Measurements from ENCODE around the gene SLC12A7.

Gene SLC12A7

DNA sequence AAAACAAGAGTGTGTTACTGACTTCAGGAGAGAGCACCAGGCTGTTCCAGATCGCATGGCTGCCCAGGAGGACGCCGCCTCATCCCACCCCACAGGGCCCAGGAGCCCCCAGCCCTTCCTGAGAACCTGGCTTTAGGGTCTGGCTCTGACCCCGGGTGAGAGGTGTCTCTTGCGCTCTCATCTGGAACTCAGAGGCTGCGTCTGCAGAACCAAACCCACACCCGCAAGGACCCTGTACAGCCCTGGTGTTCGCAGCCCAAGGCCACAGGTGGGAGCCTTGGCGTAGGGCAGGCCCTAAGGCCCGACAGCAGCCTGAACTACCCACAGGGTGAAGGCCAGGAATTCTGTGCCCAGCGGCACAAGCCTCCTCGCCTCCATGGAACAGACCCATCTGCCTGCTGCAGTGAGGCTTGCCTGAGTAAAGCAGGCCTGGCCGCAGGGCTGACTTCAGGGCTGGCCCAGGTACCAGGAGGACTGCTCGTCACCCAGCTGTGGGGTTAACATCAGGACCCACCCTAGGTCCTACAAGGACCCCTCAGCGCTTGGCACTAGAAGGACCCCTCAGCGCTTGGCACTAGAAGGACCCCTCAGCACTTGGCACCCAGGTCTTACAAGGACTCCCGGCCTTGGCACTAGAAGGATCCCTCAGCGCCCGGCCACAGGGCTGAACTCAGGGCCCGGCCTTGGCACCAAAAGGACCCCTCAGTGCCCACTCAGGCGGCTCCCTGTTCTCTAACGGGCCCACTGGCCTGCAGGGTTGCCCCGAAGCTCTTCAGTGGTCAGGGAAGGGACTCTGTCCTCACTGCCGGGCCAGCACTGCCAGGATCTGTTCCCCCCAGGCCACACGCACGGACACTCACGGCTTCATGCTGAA is 55.0 kb downstream of the SLC12A7 start:
- in situ Hi-C loops (cut with HindIII; ENCODE audit: low sequenced_read_pairs) = no loop called here

DNA sequence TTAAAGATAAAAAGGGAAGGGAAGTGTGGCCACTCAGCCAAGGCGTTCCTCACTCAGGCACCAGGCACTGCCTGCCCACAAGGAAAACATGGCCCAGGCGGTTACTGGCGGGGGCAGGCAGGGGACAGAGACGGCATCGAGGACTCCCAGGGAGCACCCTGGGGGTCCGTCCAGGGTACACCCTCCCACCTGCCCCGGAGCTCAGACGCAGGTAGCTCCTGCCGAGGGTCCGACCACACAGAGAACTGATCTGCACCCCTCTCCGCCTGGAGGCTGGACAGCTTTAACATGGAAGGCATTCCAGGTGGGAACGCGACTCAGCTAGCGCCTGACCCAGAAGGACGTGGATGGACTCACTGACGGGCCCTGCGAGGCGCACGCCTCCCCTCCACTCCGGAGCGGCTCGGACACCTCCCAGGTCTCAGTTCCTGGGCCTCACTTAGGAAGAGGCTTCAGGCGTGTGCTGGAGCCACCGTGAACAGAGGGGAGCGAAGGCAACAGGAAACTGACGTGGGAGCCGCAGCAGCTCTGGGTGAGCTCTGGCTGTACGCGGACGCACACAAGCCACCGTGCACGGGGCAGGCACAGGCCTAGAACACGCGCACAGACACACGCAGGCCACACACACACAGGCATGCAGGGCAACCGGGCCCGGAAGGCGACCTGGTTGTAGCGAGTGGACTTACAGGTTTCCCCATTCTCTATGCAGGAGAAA is 55.8 kb downstream of the SLC12A7 start:
- in situ Hi-C loops (cut with HindIII; ENCODE audit: low sequenced_read_pairs) = no loop called here

DNA sequence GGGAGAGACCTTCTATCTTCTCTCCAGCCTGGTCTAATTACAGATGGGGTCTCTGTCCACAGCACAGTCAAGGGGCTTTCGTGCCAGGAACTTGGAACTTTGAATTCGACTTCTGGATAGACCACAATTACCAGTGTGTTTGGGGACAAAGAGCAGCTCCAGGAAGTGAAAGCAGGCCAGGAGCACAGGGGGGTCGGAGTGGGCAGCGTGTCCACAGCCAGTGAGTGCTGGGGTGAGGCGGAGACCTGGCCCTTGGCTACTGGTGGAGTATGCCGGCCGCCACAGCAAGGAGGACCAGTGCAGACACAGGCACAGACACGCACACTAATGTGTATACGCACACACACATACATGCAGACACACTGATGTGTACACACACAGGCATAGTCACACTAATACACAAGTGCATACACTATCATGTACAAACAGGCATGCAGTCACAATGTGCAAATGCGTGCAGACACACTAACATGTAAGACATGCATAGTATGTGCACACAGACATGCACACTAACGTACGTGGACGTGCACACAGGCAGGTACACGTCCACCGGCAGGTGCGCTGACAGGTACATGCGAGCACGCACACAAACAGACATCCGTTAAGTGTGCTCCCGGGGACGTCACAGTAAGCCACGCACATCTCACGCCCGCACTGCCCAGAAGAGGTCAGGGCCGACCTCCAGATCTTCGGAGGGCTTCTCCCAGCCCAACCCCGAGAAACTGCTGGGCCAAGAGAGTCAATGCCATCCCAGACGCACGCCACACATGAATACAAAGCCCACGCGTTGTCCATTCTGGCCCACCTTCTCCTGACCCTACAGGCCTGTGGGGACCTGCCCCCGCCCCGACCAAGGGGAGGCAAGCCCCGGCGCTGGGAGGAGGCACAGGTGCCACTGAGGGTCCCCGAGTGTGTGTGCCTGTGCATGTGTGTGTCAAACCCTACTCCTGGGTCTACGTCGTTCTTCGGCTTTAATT is 56.8 kb downstream of the SLC12A7 start:
- in situ Hi-C loops (cut with HindIII; ENCODE audit: low sequenced_read_pairs) = no loop called here

DNA sequence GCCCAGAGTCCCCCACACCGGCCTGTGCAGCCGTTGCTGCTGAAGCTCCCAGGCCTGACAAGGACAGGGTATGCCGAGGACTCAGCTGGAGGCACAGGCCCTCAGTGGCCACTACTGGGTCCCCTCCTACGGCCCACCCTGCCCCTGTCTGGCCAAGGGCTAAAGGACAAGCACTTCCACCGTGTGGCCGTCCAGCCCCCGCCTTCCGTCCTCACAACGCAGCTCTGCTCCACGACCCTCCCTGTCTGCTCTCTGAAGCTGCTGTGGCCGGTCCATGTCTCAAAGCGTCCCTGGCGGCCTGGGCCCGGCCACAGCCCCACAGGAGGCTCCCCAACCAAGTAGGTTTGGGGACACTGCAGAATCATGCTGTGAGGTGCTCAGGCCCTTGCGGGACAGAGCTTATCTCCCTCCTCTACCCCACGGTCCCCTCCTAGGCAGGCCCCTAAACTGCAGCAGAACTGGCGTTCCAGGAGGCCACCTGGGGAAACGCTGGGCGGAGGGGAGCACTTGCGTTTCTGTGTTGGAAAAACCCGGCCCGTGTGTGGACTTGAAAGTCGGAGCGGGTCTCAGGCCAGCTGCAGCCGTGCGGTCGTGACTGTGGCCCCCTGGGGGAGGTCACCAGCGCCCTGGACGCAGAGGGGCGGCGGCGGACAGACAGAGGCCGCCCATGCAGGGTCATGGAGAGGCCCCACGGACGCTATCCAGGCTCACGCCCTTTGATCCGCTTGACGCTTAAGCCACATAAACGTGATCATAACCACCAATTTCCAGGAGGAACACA is 57.7 kb downstream of the SLC12A7 start:
- in situ Hi-C loops (cut with HindIII; ENCODE audit: low sequenced_read_pairs) = no loop called here

GRCh38 chr5:1053391-1054017 is 58.4 kb downstream of the SLC12A7 start:
- in situ Hi-C loops (cut with HindIII; ENCODE audit: low sequenced_read_pairs) = no loop called here

DNA sequence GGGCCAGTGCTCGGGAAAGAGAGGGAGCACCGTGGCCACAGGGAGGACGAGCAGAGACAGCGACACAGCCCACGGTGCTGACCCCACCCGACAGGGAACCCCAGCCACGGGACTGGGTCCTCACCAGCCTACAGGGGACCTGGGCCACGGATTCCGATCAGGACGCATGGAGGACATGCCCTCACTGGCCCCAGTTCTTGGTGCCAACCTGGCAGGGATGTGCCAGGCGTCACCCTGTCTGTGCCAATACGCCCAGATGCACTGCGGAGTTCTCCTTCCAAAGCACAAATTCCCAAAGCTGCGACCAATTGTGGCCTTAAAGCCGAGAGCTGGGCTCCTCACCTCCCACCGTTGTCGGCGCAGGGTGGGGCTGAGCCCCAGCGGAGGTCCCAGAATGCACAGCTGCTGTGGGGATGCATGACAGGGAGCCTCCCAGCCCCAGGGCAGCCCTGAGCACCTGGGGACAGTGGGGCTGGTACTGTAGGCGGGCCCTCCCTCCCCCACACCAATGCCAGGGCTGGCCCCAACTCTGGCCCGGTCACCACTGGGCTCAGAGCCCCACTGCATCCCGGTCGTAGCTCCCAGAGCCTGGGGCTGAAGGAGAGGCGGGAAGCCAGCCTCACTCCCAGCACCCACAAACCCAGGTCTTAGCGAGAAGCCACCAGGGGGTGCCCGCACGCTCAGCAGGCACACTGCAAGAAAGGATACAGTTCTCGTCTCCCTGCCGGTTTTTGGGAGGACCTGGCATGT is 59.0 kb downstream of the SLC12A7 start:
- in situ Hi-C loops (cut with HindIII; ENCODE audit: low sequenced_read_pairs) = no loop called here

DNA sequence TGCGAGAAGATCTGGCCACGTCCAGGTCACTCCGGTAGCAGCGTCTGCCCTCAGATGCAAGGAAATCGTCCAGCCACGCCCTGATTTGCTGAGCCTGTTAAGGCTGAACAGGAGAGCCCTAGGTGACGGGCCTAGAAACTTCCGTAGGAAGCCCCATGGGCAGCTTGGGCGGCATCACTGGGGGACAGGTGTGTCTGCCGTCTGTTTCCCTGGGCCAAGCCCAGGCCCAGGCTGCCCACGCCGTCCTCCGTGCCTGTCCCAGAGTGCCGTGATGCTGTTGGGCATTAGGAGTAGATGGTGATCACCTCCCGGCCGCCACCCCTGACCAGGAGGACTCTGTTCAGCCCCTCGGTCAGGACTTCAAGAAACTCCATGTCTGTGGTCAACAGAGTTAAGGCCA is 59.8 kb downstream of the SLC12A7 start:
- in situ Hi-C loops (cut with HindIII; ENCODE audit: low sequenced_read_pairs) = no loop called here

GRCh38 chr5:1051366-1051720 is 60.5 kb downstream of the SLC12A7 start:
- in situ Hi-C loops (cut with HindIII; ENCODE audit: low sequenced_read_pairs) = no loop called here

DNA sequence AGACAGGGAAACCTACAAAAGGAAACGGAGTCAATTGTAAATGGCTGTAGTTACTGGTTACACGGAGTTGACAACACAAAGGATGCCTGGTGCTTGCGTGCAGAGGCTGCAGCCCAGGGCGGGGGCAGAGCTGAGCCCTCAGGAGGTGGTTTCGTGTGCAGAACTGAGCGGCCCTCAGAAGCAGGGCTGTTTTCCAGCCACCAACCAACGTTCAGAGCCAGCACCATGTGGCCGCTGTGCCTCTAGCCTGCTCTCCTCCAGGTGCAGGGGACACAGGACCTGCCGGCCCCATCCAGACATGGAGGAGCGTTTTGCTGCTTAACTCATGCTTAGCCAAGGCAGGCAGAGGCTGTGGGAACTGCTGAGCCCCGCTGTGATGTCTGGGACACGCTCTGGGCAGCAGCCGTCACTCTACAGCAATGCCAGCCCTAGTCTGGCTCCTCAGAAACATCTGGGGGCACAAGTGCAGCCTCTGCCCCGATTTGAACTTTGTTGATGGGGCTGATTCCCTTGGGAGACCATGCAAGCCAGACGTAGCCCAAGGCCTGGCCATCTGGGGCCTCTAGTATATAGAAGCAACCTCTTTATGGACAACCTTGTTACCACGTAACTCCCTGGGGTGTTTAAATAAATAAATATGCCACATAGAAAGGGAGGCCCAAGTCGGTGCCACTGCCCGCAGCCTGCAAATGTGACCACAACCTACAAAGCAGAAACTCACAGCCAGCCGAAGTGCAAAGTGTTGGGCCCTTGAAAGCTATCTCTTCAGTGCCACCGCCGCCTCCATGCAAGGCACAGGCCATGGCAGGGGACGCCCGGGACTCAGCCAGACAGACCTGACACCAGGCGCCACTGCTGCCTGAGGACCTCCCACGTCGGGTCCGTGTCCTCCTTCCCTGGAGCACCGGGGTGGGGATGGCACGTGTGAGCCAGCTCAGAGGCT is 61.2 kb downstream of the SLC12A7 start:
- in situ Hi-C loops (cut with HindIII; ENCODE audit: low sequenced_read_pairs) = no loop called here

DNA sequence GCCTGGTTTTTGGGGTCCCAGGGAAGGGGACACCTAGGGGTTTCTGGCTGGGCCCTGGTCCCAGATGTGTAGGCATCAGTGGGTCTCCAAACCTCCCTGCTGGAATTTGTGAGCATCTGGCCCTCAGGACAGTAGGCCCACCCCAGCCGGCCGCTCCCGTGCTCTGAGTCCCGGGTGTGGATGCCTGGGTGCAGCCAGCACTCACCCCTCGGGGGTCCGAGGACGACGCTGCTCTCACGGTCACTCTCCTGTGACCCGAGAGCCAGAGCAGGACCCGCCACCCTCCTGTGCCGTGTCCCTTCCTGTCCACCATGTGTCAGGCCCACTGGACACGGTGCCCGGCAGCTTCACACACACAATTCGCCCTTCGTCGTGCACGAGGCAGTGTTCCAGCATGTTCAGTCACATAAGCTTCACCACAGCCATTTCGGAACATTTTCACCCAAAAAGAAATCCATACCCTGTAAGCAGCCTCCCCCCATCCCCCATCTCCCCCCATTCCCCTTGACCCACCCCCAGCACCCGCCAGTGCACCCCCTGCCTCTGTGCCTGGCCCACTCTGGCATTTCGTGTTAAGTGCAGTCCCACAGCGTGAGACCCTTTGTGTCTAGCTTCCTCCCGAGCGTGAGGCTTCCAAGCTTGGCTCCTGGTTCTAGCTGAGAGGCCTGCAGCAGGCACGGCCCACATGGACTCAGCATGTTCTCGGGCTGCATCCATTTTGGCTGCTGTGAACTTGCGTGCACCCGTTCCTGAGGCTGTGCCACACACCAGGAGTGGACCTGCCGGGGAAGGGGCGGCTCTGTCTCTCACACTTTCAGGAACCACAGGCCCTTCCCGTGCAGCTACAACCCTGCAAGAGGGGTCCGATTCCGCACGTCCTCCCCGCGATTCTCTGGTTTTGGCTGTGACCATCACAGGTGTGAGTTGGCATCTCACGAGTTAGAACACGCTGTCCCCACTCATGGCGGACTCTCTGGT is 62.7 kb downstream of the SLC12A7 start:
- in situ Hi-C loops (cut with HindIII; ENCODE audit: low sequenced_read_pairs) = loop anchor here (10.0 kb wide), 4 partner anchors 66 to 114 kb away; partner anchors contain the start of gene SLC12A7

GRCh38 chr5:1048162-1048721 is 63.6 kb downstream of the SLC12A7 start:
- in situ Hi-C loops (cut with HindIII; ENCODE audit: low sequenced_read_pairs) = loop anchor here (10.0 kb wide), 4 partner anchors 67 to 113 kb away; partner anchors contain the start of gene SLC12A7

DNA sequence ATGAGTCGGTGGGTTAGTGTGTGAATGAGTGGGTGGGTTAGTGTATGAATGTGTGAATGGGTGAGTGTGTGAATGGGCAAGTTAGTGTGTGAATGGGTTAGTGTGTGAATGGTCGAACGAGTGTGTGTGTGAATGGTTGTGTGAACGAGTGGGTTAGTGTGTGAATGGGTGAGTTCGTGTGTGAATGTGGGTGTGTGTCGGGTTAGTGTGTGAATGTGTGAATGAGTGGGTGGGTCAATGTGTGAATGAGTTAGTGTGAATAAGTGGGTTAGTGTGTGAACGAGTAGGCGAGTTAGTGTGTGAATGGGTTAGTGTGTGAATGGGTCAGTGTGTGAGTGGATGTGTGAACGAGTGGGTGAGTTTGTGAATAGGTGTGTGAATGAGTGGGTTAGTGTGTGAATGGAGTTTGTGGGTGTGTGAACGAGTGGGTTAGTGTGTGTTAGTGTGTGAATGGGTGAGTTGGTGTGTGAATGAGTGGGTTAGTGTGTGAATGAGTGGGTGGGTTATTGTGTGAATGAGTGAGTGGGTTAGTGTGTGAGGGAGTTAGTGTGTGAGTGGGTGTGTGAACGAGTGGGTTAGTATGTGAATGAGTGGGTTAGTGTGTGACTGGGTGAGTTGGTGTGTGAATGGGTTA is 64.4 kb downstream of the SLC12A7 start:
- in situ Hi-C loops (cut with HindIII; ENCODE audit: low sequenced_read_pairs) = loop anchor here (10.0 kb wide), 4 partner anchors 67 to 113 kb away; partner anchors contain the start of gene SLC12A7

DNA sequence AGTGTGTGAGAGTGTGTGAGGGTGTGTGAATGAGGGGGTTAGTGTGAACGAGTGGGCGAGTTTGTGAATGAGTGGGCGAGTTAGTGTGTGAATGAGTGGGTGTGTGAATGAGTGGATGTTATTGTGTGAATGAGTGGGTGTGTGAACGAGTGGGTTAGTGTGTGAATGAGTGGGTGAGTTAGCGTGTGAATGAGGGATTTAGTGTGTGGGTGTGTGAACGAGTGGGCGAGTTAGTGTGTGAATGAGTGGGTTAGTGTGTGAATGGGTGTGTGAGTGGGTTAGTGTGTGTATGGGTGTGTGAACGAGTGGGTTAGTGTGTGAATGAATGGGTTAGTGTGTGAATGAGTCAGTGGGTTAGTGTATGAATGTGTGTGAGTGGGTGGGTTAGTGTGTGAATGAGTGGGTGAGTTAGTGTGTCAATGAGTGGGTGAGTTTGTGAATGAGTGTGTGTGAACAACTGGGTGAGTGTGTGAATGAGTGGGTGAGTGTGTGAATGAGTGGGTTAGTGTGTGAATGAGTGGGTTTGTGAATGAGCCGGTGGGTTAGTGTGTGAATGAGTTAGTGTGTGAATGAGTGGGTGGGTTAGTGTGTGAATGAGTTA is 65.8 kb downstream of the SLC12A7 start:
- in situ Hi-C loops (cut with HindIII; ENCODE audit: low sequenced_read_pairs) = loop anchor here (10.0 kb wide), 4 partner anchors 69 to 111 kb away; partner anchors contain the start of gene SLC12A7

DNA sequence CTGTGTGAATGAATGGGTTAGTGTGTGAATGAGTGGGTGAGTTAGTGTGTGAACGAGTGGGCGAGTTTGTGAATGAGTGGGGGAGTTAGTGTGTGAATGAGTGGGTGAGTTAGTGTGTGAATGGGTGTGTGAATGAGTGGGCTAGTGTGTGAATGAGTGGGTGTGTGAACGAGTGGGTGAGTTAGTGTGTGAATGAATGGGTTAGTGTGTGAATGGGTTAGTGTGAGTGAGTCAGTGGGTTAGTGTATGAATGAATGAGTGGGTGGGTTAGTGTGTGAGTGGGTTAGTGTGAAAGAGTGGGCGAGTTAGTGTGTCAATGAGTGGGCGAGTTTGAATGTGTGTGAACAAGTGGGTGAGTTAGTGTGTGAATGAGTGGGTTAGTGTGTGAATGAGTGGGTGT is 67.7 kb downstream of the SLC12A7 start:
- in situ Hi-C loops (cut with HindIII; ENCODE audit: low sequenced_read_pairs) = loop anchor here (10.0 kb wide), 4 partner anchors 71 to 111 kb away; partner anchors contain the start of gene SLC12A7

- in situ Hi-C loops (cut with HindIII; ENCODE audit: low sequenced_read_pairs) = loop anchor here (10.0 kb wide), 4 partner anchors 71 to 111 kb away; partner anchors contain the start of gene SLC12A7
Measured at GRCh38 chr5:1043327-1043726, 68.5 kb downstream of the SLC12A7 start.
